IMR-90 (cell line): ENCODE data around the gene TSHZ3. TPM values are rescaled to one million over a fixed set of nuclear protein-coding genes. Genes with fewer than 3 reads are reported as not detected.

ENCODE experiments used
- ATAC-seq: fragments of 200-7000 bp; cut with Tn5 transposase; 2 replicates; pipeline ENCODE4 v1.9.1; 2020; ENCODE audit warnings: low read depth, mild to moderate bottlenecking, moderate library complexity
- BruUV-seq: library from RNA; stranded (reverse); fragments of 400-500 nt; replicated peaks from 2 replicates; lab custom pipeline; 2021; lab: Mats Ljungman, UMichigan
- CTCF ChIA-PET: fragments of 300-600 bp; formaldehyde crosslinking; extraction: SDS; loops from one replicate; lab custom pipeline; 2021; ENCODE audit warnings: antibody characterized with exemption; lab: Yijun Ruan, JAX
- POLR2A ChIA-PET: fragments of 300-600 bp; sonication (Branson Sonifier 250); formaldehyde crosslinking; loops from one replicate; lab custom pipeline; 2022; ENCODE audit warnings: antibody characterized with exemption; ENCODE audit not compliant: unreplicated experiment; lab: Charles Lee
- DNase-seq: peaks from one replicate; pipeline ENCODE4 v3.0.0; 2013
- H2AFZ ChIP-seq: replicated peaks from 2 replicates; pipeline ENCODE3; 2013; ENCODE audit warnings: low read length, mild to moderate bottlenecking; ENCODE audit not compliant: poor library complexity
- H2AK5ac ChIP-seq: 2 replicates; pipeline ENCODE4 v1.6.1; 2013; ENCODE audit warnings: low read depth, low read length, inconsistent platforms
- H2AK9ac ChIP-seq: replicated peaks from 2 replicates; pipeline ENCODE3; 2013; ENCODE audit warnings: mild to moderate bottlenecking, low read depth, low read length, moderate library complexity; ENCODE audit not compliant: poor library complexity
- H2BK120ac ChIP-seq: 2 replicates; pipeline ENCODE4 v1.6.1; 2013; ENCODE audit warnings: low read depth, low read length, inconsistent platforms
- H2BK15ac ChIP-seq: 3 replicates; pipeline ENCODE4 v1.6.1; 2013; ENCODE audit warnings: low read depth, low read length, inconsistent platforms
- H2BK20ac ChIP-seq: 2 replicates; pipeline ENCODE4 v1.6.1; 2013; ENCODE audit warnings: low read depth, mild to moderate bottlenecking, inconsistent platforms, low read length, moderate library complexity
- H2BK5ac ChIP-seq: 2 replicates; pipeline ENCODE4 v1.6.1; 2013; ENCODE audit warnings: mild to moderate bottlenecking, low read depth, low read length, inconsistent platforms; ENCODE audit not compliant: poor library complexity, severe bottlenecking
- H3K14ac ChIP-seq: replicated peaks from 2 replicates; pipeline ENCODE4 v1.6.1; 2013; ENCODE audit warnings: low read depth, low read length, inconsistent platforms
- H3K18ac ChIP-seq: 2 replicates; pipeline ENCODE4 v1.6.1; 2013; ENCODE audit warnings: low read depth, low read length, control low read depth
- H3K23ac ChIP-seq: 2 replicates; pipeline ENCODE4 v1.6.1; 2013; ENCODE audit warnings: low read depth, low read length, inconsistent platforms
- H3K27ac ChIP-seq: 2 replicates; pipeline ENCODE4 v1.5.1; 2013; ENCODE audit warnings: mild to moderate bottlenecking, control low read depth, low read length; ENCODE audit not compliant: insufficient read depth
- H3K27me3 ChIP-seq: 2 replicates; pipeline ENCODE4 v1.6.1; 2013; ENCODE audit warnings: low read length; ENCODE audit not compliant: control insufficient read depth, insufficient read depth
- H3K36me3 ChIP-seq: 2 replicates; pipeline ENCODE4 v1.6.1; 2013; ENCODE audit warnings: low read length, mixed read lengths; ENCODE audit not compliant: control insufficient read depth, insufficient read depth
- H3K4ac ChIP-seq: 2 replicates; pipeline ENCODE4 v1.6.1; 2013; ENCODE audit warnings: low read depth, low read length, inconsistent platforms
- H3K4me1 ChIP-seq: 2 replicates; pipeline ENCODE4 v1.6.1; 2013; ENCODE audit warnings: low read length, mixed read lengths; ENCODE audit not compliant: control insufficient read depth, insufficient read depth
- H3K4me2 ChIP-seq: 2 replicates; pipeline ENCODE4 v1.6.1; 2013; ENCODE audit warnings: low read depth, mild to moderate bottlenecking, control low read depth, low read length, moderate library complexity
- H3K4me3 ChIP-seq: 2 replicates; pipeline ENCODE4 v1.5.1; 2013; ENCODE audit warnings: low read depth, mild to moderate bottlenecking, control low read depth, low read length, moderate library complexity; ENCODE audit not compliant: insufficient read depth
- H3K56ac ChIP-seq: 2 replicates; pipeline ENCODE4 v1.6.1; 2013; ENCODE audit warnings: low read length, inconsistent platforms; ENCODE audit not compliant: insufficient read depth; ENCODE audit errors: extremely low read depth
- H3K79me1 ChIP-seq, 2 experiments: 2 replicates each; pipeline ENCODE4 v1.6.1; 2013; ENCODE audit warnings: low read length in 2 of 2, inconsistent platforms in 1 of 2, low read depth in 1 of 2
- H3K9ac ChIP-seq: 2 replicates; pipeline ENCODE4 v1.6.1; 2013; ENCODE audit warnings: low read depth, low read length, control low read depth
- H3K9me1 ChIP-seq: 2 replicates; pipeline ENCODE4 v1.6.1; 2013; ENCODE audit warnings: low read length, inconsistent platforms; ENCODE audit not compliant: insufficient read depth
- H3K9me3 ChIP-seq: 2 replicates; pipeline ENCODE4 v1.6.1; 2013; ENCODE audit warnings: low read length; ENCODE audit not compliant: control insufficient read depth, insufficient read depth
- H4K20me1 ChIP-seq: 2 replicates; pipeline ENCODE4 v1.6.1; 2013; ENCODE audit warnings: low read length, inconsistent platforms; ENCODE audit not compliant: insufficient read depth
- H4K5ac ChIP-seq: 2 replicates; pipeline ENCODE4 v1.6.1; 2013; ENCODE audit warnings: mild to moderate bottlenecking, low read depth, low read length, control low read depth
- H4K8ac ChIP-seq, 2 experiments: 2 replicates each; pipeline ENCODE4 v1.6.1; 2013; ENCODE audit warnings: low read depth in 2 of 2, low read length in 2 of 2, control low read depth in 1 of 2, inconsistent platforms in 1 of 2
- H4K91ac ChIP-seq: 2 replicates; pipeline ENCODE4 v1.6.1; 2013; ENCODE audit warnings: low read depth, low read length, inconsistent platforms; ENCODE audit not compliant: insufficient read depth
- BHLHE40 ChIP-seq: fragments of 150-350 bp; IDR thresholded peaks from 2 replicates; pipeline ENCODE4 v1.6.1; 2016; ENCODE audit warnings: mild to moderate bottlenecking, low read depth, low read length
- CEBPB ChIP-seq: IDR thresholded peaks from 2 replicates; pipeline ENCODE4 v1.6.1; 2012; ENCODE audit warnings: low read depth, low read length, improper control_type of control experiment
- CHD1 ChIP-seq: IDR thresholded peaks from 2 replicates; pipeline ENCODE4 v1.6.1; 2012; ENCODE audit warnings: low read depth, low read length, improper control_type of control experiment
- FOS ChIP-seq: fragments of 150-350 bp; IDR thresholded peaks from 2 replicates; pipeline ENCODE4 v1.6.1; 2016; ENCODE audit warnings: low read depth, low read length
- MAZ ChIP-seq: IDR thresholded peaks from 2 replicates; pipeline ENCODE4 v1.6.1; 2012; ENCODE audit warnings: low read depth, mild to moderate bottlenecking, low read length, improper control_type of control experiment, moderate library complexity, borderline replicate concordance
- MXI1 ChIP-seq: IDR thresholded peaks from 2 replicates; pipeline ENCODE4 v1.6.1; 2012; ENCODE audit warnings: low read depth, mild to moderate bottlenecking, low read length, moderate library complexity, borderline replicate concordance
- NFE2L2 ChIP-seq: fragments of 150-350 bp; IDR thresholded peaks from 2 replicates; pipeline ENCODE4 v1.6.1; 2016; ENCODE audit warnings: low read depth, mild to moderate bottlenecking, low read length
- POLR2A ChIP-seq: IDR thresholded peaks from 2 replicates; pipeline ENCODE4 v1.6.1; 2012; ENCODE audit warnings: mild to moderate bottlenecking, low read depth, low read length
- RAD21 ChIP-seq: IDR thresholded peaks from 2 replicates; pipeline ENCODE4 v1.6.1; 2012; ENCODE audit warnings: low read length, improper control_type of control experiment
- RCOR1 ChIP-seq: IDR thresholded peaks from 2 replicates; pipeline ENCODE4 v1.6.1; 2012; ENCODE audit warnings: mild to moderate bottlenecking, low read length, improper control_type of control experiment; ENCODE audit not compliant: insufficient replicate concordance
- RFX5 ChIP-seq: IDR thresholded peaks from 2 replicates; pipeline ENCODE4 v1.8.0; 2012; ENCODE audit warnings: low read depth, mild to moderate bottlenecking, low read length, moderate library complexity
- SMC3 ChIP-seq: fragments of 150-350 bp; IDR thresholded peaks from 2 replicates; pipeline ENCODE4 v1.6.1; 2016; ENCODE audit warnings: low read depth, mild to moderate bottlenecking, antibody characterized with exemption, low read length, moderate library complexity
- WGBS, 2 experiments: methylation state at CpG; one replicate each; pipeline versions ENCODE4 v1.1.5 to v1.1.7; 2013; ENCODE audit warnings: missing lambda C conversion rate in 2 of 2; ENCODE audit not compliant: insufficient read length in 1 of 2; ENCODE audit errors: extremely low coverage in 2 of 2; 5-methylcytosine and 5-hydroxymethylcytosine counted together
- dilution Hi-C: fragments of 300-500 bp; cut with HindIII; formaldehyde crosslinking; loops from one replicate; pipeline ENCODE4 v1.14.3; 2018; ENCODE audit warnings: low sequenced_read_pairs; ENCODE audit not compliant: unreplicated experiment
- in situ Hi-C: fragments of 300-500 bp; cut with MboI; formaldehyde crosslinking; loops from 3 replicates; pipeline ENCODE4 v1.14.3; 2019; ENCODE audit warnings: low sequenced_read_pairs, inconsistent platforms, mixed read lengths
- intact Hi-C: fragments of 100-400 bp; cut with micrococcal nuclease; formaldehyde crosslinking; loops from 2 replicates; pipeline ENCODE4 v1.10.0; 2022
- polyA plus RNA-seq, 3 experiments: library from polyadenylated mRNA; depleted of rRNA; stranded (reverse); fragments of >200 nt; gene quantifications; 2 replicates each; pipeline ENCODE4 v1.2.3, GENCODE V29; 2012; ENCODE audit warnings: low replicate concordance in 1 of 3
- total RNA-seq: library from RNA; depleted of rRNA; stranded (reverse); fragments of >200 nt; gene quantifications from 2 replicates; pipeline ENCODE4 v1.2.3, GENCODE V29; 2012
- TF ChIP-seq, protein P1 (sequence below): fragments of 150-350 bp; IDR thresholded peaks from 2 replicates; pipeline ENCODE4 v1.6.1; 2017; ENCODE audit warnings: mild to moderate bottlenecking, antibody characterized with exemption, low read length, low read depth
- TF ChIP-seq, protein P2 (sequence below): conservative IDR thresholded peaks from 2 replicates; pipeline ENCODE4 v1.5.1; 2012; ENCODE audit warnings: mild to moderate bottlenecking, low read depth, low read length, improper control_type of control experiment

The TSHZ3 gene
- total and polyA plus RNA-seq, 2 of the 4 experiments (the other 2 are of a cell fraction) = 8.1 to 13.0 TPM

DNA sequence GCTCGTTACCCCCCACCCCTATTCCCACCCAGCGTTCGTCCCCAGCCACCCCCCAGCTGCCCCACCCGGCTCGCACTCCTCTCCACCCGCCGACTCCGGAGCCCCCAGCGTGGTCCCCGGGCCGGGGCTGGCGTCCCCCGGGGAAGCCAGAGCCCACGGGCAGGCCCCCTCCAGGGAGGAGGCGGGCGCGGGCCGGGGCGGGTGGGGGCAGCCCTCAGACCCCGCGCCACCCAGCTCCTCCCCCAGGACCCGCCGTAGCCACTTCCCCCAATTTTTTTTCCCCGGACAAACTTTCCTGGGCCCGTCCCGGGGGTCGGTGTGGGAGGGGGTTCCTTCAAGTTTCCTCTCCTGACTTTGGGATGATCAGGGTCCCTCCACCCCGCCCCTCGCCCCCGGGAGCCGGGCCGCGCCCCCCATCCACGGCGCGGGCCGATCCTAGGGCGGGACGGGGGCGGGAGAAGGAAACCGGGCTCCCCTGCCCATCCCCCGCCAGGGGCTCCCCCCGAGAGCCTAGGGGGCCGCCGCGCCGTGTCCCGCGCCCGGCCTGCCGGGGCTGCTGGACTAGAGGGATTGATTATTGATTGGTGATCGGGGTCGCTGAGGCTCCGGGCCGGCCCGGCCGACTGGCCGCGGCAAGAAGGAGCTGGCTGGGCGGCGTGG lies 927 bp upstream of the TSHZ3 start:
- Histone ChIP-seq H4K91ac (peak overlapping the region; percentile 44), H2AFZ (peak overlapping the region; percentile 91), H3K9me3 (no peaks in the 10 kb centered on the region), H4K8ac (no peak overlapping the region), H3K27ac (peak overlapping the region; percentile 93), H2BK15ac (no peak overlapping the region), H3K27me3 (no peaks in the 10 kb centered on the region), H2BK20ac (no peak overlapping the region), H4K5ac (no peak overlapping the region), H3K4me2 (peak overlapping the region; percentile 35; the same call in 1 of the 2 replicates), H3K18ac (peak overlapping the region; percentile 42; the same call in 1 of the 2 replicates), H3K14ac (no peak overlapping the region), H2AK9ac (peak overlapping the region; percentile 85), H3K4me3 (peak overlapping the region; percentile 93), H3K9me1 (peaks cover 10% of the 10 kb centered on the region), H3K4me1 (peaks cover 11% of the 10 kb centered on the region), H3K79me1 (peaks cover 30 to 58% of the 10 kb centered on the region in 2 experiments), H3K4ac (peak overlapping the region; percentile 3; the same call in 1 of the 2 replicates), H3K9ac (peak overlapping the region; percentile 84), H3K36me3 (peaks cover 2% of the 10 kb centered on the region), H2AK5ac (no peak overlapping the region), H2BK120ac (no peak overlapping the region), H4K20me1 (peaks cover 34% of the 10 kb centered on the region), H2BK5ac (peak overlapping the region; percentile 91), H3K23ac (no peak overlapping the region), H3K56ac (peak overlapping the region; percentile 50)
- DNase-seq = no peak
- ChIA-PET POLR2A (interaction anchor here (0.7 kb wide), 1 partner anchor 9 kb away, joined by 5 read pairs; no protein-coding TSS in a partner anchor), CTCF (interaction anchor here (0.7 kb wide), 1 partner anchor 70 kb away, joined by 3 read pairs; no protein-coding TSS in a partner anchor)
- no TSS peak for BruUV-seq
- ATAC-seq = peak; percentile 38
- intact Hi-C loops = loop anchor here (2.0 to 5.0 kb wide), 5 partner anchors 59 to 668 kb away; no protein-coding TSS in a partner anchor
- no CpG with 5 or more reads among the region's 61 CpGs for WGBS, 2 experiments
- in situ Hi-C loops = no loop called here
- dilution Hi-C loops = no loop called here
- TF ChIP-seq POLR2A (no peak; the same call in 1 of the 2 replicates), FOS (no peak), NFE2L2 (no peak), SMC3 (no peak), MXI1 (no peak), MAZ (no peak; the same call in 1 of the 2 replicates), BHLHE40 (no peak), RAD21 (no peak), CHD1 (no peak), CEBPB (no peak), RFX5 (no peak), RCOR1 (no peak)
- TF ChIP-seq, protein P1, sequence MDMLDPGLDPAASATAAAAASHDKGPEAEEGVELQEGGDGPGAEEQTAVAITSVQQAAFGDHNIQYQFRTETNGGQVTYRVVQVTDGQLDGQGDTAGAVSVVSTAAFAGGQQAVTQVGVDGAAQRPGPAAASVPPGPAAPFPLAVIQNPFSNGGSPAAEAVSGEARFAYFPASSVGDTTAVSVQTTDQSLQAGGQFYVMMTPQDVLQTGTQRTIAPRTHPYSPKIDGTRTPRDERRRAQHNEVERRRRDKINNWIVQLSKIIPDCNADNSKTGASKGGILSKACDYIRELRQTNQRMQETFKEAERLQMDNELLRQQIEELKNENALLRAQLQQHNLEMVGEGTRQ = no peak
- TF ChIP-seq, protein P2, sequence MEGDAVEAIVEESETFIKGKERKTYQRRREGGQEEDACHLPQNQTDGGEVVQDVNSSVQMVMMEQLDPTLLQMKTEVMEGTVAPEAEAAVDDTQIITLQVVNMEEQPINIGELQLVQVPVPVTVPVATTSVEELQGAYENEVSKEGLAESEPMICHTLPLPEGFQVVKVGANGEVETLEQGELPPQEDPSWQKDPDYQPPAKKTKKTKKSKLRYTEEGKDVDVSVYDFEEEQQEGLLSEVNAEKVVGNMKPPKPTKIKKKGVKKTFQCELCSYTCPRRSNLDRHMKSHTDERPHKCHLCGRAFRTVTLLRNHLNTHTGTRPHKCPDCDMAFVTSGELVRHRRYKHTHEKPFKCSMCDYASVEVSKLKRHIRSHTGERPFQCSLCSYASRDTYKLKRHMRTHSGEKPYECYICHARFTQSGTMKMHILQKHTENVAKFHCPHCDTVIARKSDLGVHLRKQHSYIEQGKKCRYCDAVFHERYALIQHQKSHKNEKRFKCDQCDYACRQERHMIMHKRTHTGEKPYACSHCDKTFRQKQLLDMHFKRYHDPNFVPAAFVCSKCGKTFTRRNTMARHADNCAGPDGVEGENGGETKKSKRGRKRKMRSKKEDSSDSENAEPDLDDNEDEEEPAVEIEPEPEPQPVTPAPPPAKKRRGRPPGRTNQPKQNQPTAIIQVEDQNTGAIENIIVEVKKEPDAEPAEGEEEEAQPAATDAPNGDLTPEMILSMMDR = no peak
